ENCODE results near the gene PLAC1. TPM values are rescaled to one million over a fixed set of nuclear protein-coding genes. Genes with fewer than 3 reads are reported as not detected.

Gene PLAC1
- total RNA-seq, 1 donor: not detected

DNA sequence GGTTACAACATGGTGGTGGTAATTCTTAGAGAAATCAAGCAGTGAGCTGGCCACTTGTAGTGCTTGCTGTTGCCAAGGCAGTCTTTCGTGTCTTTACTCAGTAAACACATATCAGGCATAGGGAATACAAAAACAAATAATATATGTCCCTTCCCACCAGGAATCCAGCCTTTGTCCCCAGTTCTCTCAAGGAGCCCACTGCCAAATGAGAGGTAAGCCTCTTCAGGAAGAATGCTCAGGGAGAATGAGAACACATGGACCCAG lies 421 bp upstream of the PLAC1 start:
- TF ChIP-seq, protein P1, sequence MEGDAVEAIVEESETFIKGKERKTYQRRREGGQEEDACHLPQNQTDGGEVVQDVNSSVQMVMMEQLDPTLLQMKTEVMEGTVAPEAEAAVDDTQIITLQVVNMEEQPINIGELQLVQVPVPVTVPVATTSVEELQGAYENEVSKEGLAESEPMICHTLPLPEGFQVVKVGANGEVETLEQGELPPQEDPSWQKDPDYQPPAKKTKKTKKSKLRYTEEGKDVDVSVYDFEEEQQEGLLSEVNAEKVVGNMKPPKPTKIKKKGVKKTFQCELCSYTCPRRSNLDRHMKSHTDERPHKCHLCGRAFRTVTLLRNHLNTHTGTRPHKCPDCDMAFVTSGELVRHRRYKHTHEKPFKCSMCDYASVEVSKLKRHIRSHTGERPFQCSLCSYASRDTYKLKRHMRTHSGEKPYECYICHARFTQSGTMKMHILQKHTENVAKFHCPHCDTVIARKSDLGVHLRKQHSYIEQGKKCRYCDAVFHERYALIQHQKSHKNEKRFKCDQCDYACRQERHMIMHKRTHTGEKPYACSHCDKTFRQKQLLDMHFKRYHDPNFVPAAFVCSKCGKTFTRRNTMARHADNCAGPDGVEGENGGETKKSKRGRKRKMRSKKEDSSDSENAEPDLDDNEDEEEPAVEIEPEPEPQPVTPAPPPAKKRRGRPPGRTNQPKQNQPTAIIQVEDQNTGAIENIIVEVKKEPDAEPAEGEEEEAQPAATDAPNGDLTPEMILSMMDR (IDR thresholded peaks at IDR 0.05; ENCODE audit: extremely low read depth, low read depth, low read length): no peak
- Histone ChIP-seq H2AFZ (ENCODE audit: low read length) (no peak overlapping the region), H3K4me2 (ENCODE audit: insufficient read depth, low read length) (no peak overlapping the region), H3K79me2 (ENCODE audit: insufficient read depth, low read length) (no peaks in the 10 kb centered on the region), H3K9me3 (ENCODE audit: low read depth, low read length) (no peaks in the 10 kb centered on the region), H3K4me3 (ENCODE audit: insufficient read depth, low read length) (no peak overlapping the region), H3K4me1 (ENCODE audit: insufficient read depth, low read length) (no peaks in the 10 kb centered on the region), H3K27me3 (ENCODE audit: insufficient read depth, low read length) (no peaks in the 10 kb centered on the region), H3K27ac (ENCODE audit: low read depth, low read length) (no peak overlapping the region), H4K20me1 (ENCODE audit: insufficient read depth, low read length) (no peaks in the 10 kb centered on the region), H3K36me3 (ENCODE audit: insufficient read depth, low read length) (no peaks in the 10 kb centered on the region)
- DNase-seq (ENCODE audit: insufficient read length, low spot score, missing footprints): no peak

DNA sequence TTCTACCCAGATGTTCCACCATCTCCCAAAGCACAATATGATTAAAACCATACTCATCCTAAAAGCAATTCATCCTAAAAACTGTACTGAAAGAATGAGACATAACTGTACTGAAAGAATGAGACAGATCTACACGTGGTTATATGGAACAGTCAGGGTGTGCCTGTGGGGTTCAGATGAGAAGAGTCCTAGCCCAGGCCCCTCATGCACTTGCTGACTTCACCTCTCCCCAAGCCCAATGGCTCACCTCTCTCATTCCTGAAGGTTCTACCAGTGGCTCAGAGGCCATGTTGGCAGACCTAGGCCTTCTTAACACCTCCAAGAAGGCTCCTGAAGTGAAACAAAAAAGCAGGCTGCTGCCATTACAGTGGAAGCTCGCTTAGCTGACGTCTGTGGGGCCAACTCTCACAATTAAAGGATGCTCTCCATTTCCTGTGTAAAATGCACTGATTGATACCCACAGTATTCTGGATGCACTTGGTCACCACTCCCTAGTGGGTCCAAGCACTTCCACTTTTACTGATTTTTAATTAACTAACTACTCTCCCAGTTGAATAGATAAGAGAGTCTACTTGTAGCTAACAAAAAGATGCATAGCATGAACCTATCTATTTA lies 3.8 kb downstream of the PLAC1 start:
- Histone ChIP-seq H3K4me1 (ENCODE audit: insufficient read depth, low read length) (no peaks in the 10 kb centered on the region), H3K4me3 (ENCODE audit: insufficient read depth, low read length) (no peak overlapping the region), H3K4me2 (ENCODE audit: insufficient read depth, low read length) (no peak overlapping the region), H2AFZ (ENCODE audit: low read length) (no peak overlapping the region), H3K36me3 (ENCODE audit: insufficient read depth, low read length) (no peaks in the 10 kb centered on the region), H3K9me3 (ENCODE audit: low read depth, low read length) (no peaks in the 10 kb centered on the region), H3K79me2 (ENCODE audit: insufficient read depth, low read length) (no peaks in the 10 kb centered on the region), H3K27me3 (ENCODE audit: insufficient read depth, low read length) (no peaks in the 10 kb centered on the region), H4K20me1 (ENCODE audit: insufficient read depth, low read length) (no peaks in the 10 kb centered on the region), H3K27ac (ENCODE audit: low read depth, low read length) (no peak overlapping the region)
- DNase-seq (ENCODE audit: insufficient read length, low spot score, missing footprints): no peak
- TF ChIP-seq, protein P1 (IDR thresholded peaks at IDR 0.05; ENCODE audit: extremely low read depth, low read depth, low read length): no peak

DNA sequence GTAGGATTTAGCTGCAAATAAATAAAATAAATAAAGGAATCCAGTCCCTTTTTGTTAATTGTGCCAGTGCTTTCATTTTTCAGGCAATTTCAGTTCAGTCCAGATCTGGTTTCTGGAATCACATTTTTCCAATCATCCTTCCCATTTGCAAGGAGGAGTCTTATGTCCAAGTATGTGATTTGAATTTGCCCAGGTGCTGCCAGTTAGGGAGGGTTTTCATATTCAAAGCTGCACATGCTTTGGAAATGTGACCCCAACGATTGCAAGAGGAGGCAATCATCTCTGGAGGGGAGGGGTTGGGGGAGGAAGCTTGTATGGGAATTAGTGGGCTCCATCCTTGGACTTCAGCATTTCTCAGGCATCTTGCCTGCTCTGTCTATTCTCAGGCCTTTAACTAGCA lies 4.4 kb downstream of the PLAC1 start:
- Histone ChIP-seq H2AFZ (ENCODE audit: low read length) (no peak overlapping the region), H4K20me1 (ENCODE audit: insufficient read depth, low read length) (no peaks in the 10 kb centered on the region), H3K4me1 (ENCODE audit: insufficient read depth, low read length) (no peaks in the 10 kb centered on the region), H3K4me3 (ENCODE audit: insufficient read depth, low read length) (no peak overlapping the region), H3K9me3 (ENCODE audit: low read depth, low read length) (no peaks in the 10 kb centered on the region), H3K4me2 (ENCODE audit: insufficient read depth, low read length) (no peak overlapping the region), H3K36me3 (ENCODE audit: insufficient read depth, low read length) (no peaks in the 10 kb centered on the region), H3K79me2 (ENCODE audit: insufficient read depth, low read length) (no peaks in the 10 kb centered on the region), H3K27me3 (ENCODE audit: insufficient read depth, low read length) (no peaks in the 10 kb centered on the region), H3K27ac (ENCODE audit: low read depth, low read length) (no peak overlapping the region)
- TF ChIP-seq, protein P1 (IDR thresholded peaks at IDR 0.05; ENCODE audit: extremely low read depth, low read depth, low read length): no peak
- DNase-seq (ENCODE audit: insufficient read length, low spot score, missing footprints): no peak

DNA sequence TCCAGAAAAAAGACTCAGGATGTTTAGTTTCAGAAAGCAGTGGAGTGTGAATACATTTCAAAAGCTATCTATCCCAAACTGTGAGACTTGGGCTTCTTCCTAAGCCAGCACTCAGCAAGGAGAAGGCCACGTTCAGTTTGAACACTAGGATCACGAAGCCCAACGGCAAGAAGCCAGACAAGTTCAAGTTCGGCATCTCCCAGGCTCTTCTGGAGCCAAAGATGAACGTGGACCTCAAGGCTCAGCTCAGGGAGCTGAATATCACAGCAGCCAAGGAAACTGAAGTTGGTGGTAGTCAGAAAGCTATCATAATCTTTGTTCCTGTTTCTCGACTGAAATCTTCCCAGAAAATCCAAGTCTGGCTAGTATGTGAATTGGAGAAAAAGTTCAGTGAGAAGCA lies 7.6 kb downstream of the PLAC1 start:
- H3K4me2 ChIP-seq (ENCODE audit: insufficient read depth, low read length): no peak overlapping the region
- no peak for DNase-seq (ENCODE audit: insufficient read length, low spot score, missing footprints)
- H4K20me1 ChIP-seq (ENCODE audit: insufficient read depth, low read length): no peaks in the 10 kb centered on the region
- no peak overlapping the region for H3K4me3 ChIP-seq (ENCODE audit: insufficient read depth, low read length)
- H3K27ac ChIP-seq (ENCODE audit: low read depth, low read length): no peak overlapping the region
- H3K79me2 ChIP-seq (ENCODE audit: insufficient read depth, low read length): no peaks in the 10 kb centered on the region
- TF ChIP-seq, protein P1 (IDR thresholded peaks at IDR 0.05; ENCODE audit: extremely low read depth, low read depth, low read length): no peak
- H3K27me3 ChIP-seq (ENCODE audit: insufficient read depth, low read length): no peaks in the 10 kb centered on the region
- peak overlapping the region; percentile 74 for H2AFZ ChIP-seq (ENCODE audit: low read length)
- H3K9me3 ChIP-seq (ENCODE audit: low read depth, low read length): no peaks in the 10 kb centered on the region
- no peaks in the 10 kb centered on the region for H3K36me3 ChIP-seq (ENCODE audit: insufficient read depth, low read length)
- H3K4me1 ChIP-seq (ENCODE audit: insufficient read depth, low read length): no peaks in the 10 kb centered on the region
